ENCODE measurements around the gene ITPR2.

The ITPR2 gene

DNA sequence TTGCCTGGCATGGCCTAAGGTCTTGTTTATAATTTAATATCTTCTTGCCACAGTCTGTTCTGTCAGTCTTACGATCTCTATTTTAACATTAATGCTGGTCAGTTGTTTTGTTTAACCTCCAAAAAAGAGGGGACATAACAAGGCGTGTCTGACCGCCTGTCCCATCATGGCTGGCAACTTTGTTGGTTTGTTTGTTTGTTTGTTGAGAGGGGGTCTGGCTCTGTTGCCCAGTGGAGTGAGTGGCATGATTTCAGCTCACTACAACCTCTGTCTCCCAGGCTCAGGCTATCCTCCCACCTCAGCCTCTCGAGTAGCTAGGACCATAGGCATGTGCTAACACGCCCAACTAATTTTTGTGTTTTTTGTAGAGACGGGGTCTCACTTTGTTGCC is 36.1 kb upstream of the ITPR2 start:
- no peak overlapping the region for H2AFZ ChIP-seq (ENCODE audit: insufficient read depth, low read length, poor library complexity)
- H3K79me2 ChIP-seq (ENCODE audit: control insufficient read depth, insufficient read depth, low read length, poor library complexity): no peaks in the 10 kb centered on the region
- no peak overlapping the region for H3K18ac ChIP-seq (ENCODE audit: low read length)
- H3K79me1 ChIP-seq (ENCODE audit: low read length): no peaks in the 10 kb centered on the region
- H3K9me3 ChIP-seq (ENCODE audit: insufficient read depth, low read depth, low read length): no peaks in the 10 kb centered on the region
- no peak overlapping the region for H4K91ac ChIP-seq (ENCODE audit: low read depth, low read length)
- no peak overlapping the region for H3K4ac ChIP-seq (ENCODE audit: low read depth, low read length)
- no peak overlapping the region for H2BK12ac ChIP-seq (ENCODE audit: low read length)
- no peak overlapping the region for H2AK5ac ChIP-seq (ENCODE audit: low read length)
- H2BK5ac ChIP-seq (ENCODE audit: low read depth, low read length, poor library complexity): no peak overlapping the region
- H4K8ac ChIP-seq (ENCODE audit: low read depth, low read length): no peak overlapping the region
- no peaks in the 10 kb centered on the region for H3K36me3 ChIP-seq (ENCODE audit: control insufficient read depth in 1 of 2, insufficient read depth in 2 of 2, low read length in 2 of 2)
- no peak overlapping the region for H2BK120ac ChIP-seq (ENCODE audit: insufficient read depth, low read length, poor library complexity)
- H3K27ac ChIP-seq (ENCODE audit: low read depth, low read length): no peak overlapping the region
- WGBS (ENCODE audit: extremely low coverage, insufficient coverage, insufficient read length): no CpG with 5 or more reads among the region's 6 CpGs
- no peak overlapping the region for H4K12ac ChIP-seq (ENCODE audit: low read depth, low read length)
- H3K27me3 ChIP-seq (ENCODE audit: insufficient read depth, low read length): no peaks in the 10 kb centered on the region
- no peak overlapping the region for H3K9ac ChIP-seq (ENCODE audit: low read length)
- no peak overlapping the region for H3K4me2 ChIP-seq (ENCODE audit: low read length)
- peaks cover 5 to 7% of the 10 kb centered on the region in 2 experiments for H3K4me1 ChIP-seq (ENCODE audit: control insufficient read depth in 1 of 2, insufficient read depth in 2 of 2, low read length in 2 of 2)
- no peak overlapping the region for H3K14ac ChIP-seq (ENCODE audit: low read length)
- H3K4me3 ChIP-seq (ENCODE audit: low read depth, low read length): no peak overlapping the region
- H3K23ac ChIP-seq (ENCODE audit: low read length): no peak overlapping the region
- DNase-seq: no peak

GRCh38 chr12:26868447-26869103 is 35.6 kb upstream of the ITPR2 start:
- WGBS (ENCODE audit: extremely low coverage, insufficient coverage, insufficient read length): no CpG with 5 or more reads among the region's 3 CpGs
- Histone ChIP-seq H3K27ac (ENCODE audit: low read depth, low read length) (no peak overlapping the region), H3K18ac (ENCODE audit: low read length) (no peak overlapping the region), H3K4ac (ENCODE audit: low read depth, low read length) (no peak overlapping the region), H3K14ac (ENCODE audit: low read length) (no peak overlapping the region), H3K9ac (ENCODE audit: low read length) (no peak overlapping the region), H2BK5ac (ENCODE audit: low read depth, low read length, poor library complexity) (no peak overlapping the region), H2BK120ac (ENCODE audit: insufficient read depth, low read length, poor library complexity) (no peak overlapping the region), H3K27me3 (ENCODE audit: insufficient read depth, low read length) (no peaks in the 10 kb centered on the region), H2AFZ (ENCODE audit: insufficient read depth, low read length, poor library complexity) (no peak overlapping the region), H4K12ac (ENCODE audit: low read depth, low read length) (no peak overlapping the region), H3K79me1 (ENCODE audit: low read length) (no peaks in the 10 kb centered on the region), H3K23ac (ENCODE audit: low read length) (no peak overlapping the region), H3K79me2 (ENCODE audit: control insufficient read depth, insufficient read depth, low read length, poor library complexity) (no peaks in the 10 kb centered on the region), H3K4me2 (ENCODE audit: low read length) (no peak overlapping the region), H3K36me3 (ENCODE audit: control insufficient read depth in 1 of 2, insufficient read depth in 2 of 2, low read length in 2 of 2) (no peaks in the 10 kb centered on the region), H4K8ac (ENCODE audit: low read depth, low read length) (no peak overlapping the region), H2BK12ac (ENCODE audit: low read length) (no peak overlapping the region), H3K4me1 (ENCODE audit: control insufficient read depth in 1 of 2, insufficient read depth in 2 of 2, low read length in 2 of 2) (peaks cover 5 to 7% of the 10 kb centered on the region in 2 experiments), H3K9me3 (ENCODE audit: insufficient read depth, low read depth, low read length) (no peaks in the 10 kb centered on the region), H2AK5ac (ENCODE audit: low read length) (no peak overlapping the region), H3K4me3 (ENCODE audit: low read depth, low read length) (no peak overlapping the region), H4K91ac (ENCODE audit: low read depth, low read length) (no peak overlapping the region)
- DNase-seq: no peak

- no peaks in the 10 kb centered on the region for H3K36me3 ChIP-seq (ENCODE audit: control insufficient read depth in 1 of 2, insufficient read depth in 2 of 2, low read length in 2 of 2)
- H4K8ac ChIP-seq (ENCODE audit: low read depth, low read length): no peak overlapping the region
These were observed 34.1 kb upstream of the ITPR2 start for GRCh38 chr12:26867080-26867479.

DNA sequence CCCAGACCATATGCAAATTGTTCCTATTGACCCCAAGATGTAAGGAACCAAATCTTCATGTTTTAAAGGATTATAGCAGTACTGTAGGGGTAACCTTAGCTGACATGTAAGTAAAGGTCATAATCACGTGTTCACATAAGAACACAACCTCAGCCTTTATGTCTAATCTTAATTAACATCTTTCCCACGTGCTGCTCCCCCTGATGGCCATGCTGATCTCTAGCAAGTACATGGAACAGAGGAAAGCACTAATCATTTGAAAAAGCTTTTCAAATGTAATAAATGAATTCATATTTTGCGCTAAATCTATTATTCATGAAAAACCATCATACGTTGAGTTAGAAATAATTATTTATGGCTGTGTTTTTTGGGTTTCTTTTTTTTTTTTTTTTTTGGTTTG is 30.5 kb upstream of the ITPR2 start:
- no peak for DNase-seq
- no CpG with 5 or more reads among the region's 4 CpGs for WGBS (ENCODE audit: extremely low coverage, insufficient coverage, insufficient read length)
- Histone ChIP-seq H2BK120ac (ENCODE audit: insufficient read depth, low read length, poor library complexity) (no peak overlapping the region), H4K91ac (ENCODE audit: low read depth, low read length) (no peak overlapping the region), H3K36me3 (ENCODE audit: control insufficient read depth in 1 of 2, insufficient read depth in 2 of 2, low read length in 2 of 2) (no peaks in the 10 kb centered on the region), H3K9ac (ENCODE audit: low read length) (no peak overlapping the region), H3K27me3 (ENCODE audit: insufficient read depth, low read length) (no peaks in the 10 kb centered on the region), H3K4me3 (ENCODE audit: low read depth, low read length) (no peak overlapping the region), H3K23ac (ENCODE audit: low read length) (no peak overlapping the region), H2BK12ac (ENCODE audit: low read length) (no peak overlapping the region), H3K79me2 (ENCODE audit: control insufficient read depth, insufficient read depth, low read length, poor library complexity) (no peaks in the 10 kb centered on the region), H4K8ac (ENCODE audit: low read depth, low read length) (no peak overlapping the region), H2BK5ac (ENCODE audit: low read depth, low read length, poor library complexity) (no peak overlapping the region), H4K12ac (ENCODE audit: low read depth, low read length) (no peak overlapping the region), H3K9me3 (ENCODE audit: insufficient read depth, low read depth, low read length) (no peaks in the 10 kb centered on the region), H2AK5ac (ENCODE audit: low read length) (no peak overlapping the region), H3K27ac (ENCODE audit: low read depth, low read length) (no peak overlapping the region), H2AFZ (ENCODE audit: insufficient read depth, low read length, poor library complexity) (no peak overlapping the region), H3K18ac (ENCODE audit: low read length) (no peak overlapping the region), H3K4me1 (ENCODE audit: control insufficient read depth in 1 of 2, insufficient read depth in 2 of 2, low read length in 2 of 2) (no peaks in the 10 kb centered on the region), H3K14ac (ENCODE audit: low read length) (no peak overlapping the region), H3K4ac (ENCODE audit: low read depth, low read length) (no peak overlapping the region), H3K4me2 (ENCODE audit: low read length) (no peak overlapping the region), H3K79me1 (ENCODE audit: low read length) (no peaks in the 10 kb centered on the region)

More at GRCh38 chr12:26867080-26867479, 34.1 kb upstream of the ITPR2 start:
- Histone ChIP-seq H3K14ac (ENCODE audit: low read length) (no peak overlapping the region), H3K23ac (ENCODE audit: low read length) (no peak overlapping the region), H3K79me1 (ENCODE audit: low read length) (no peaks in the 10 kb centered on the region), H3K79me2 (ENCODE audit: control insufficient read depth, insufficient read depth, low read length, poor library complexity) (no peaks in the 10 kb centered on the region), H3K4me1 (ENCODE audit: control insufficient read depth in 1 of 2, insufficient read depth in 2 of 2, low read length in 2 of 2) (peaks cover 5 to 7% of the 10 kb centered on the region in 2 experiments), H3K9me3 (ENCODE audit: insufficient read depth, low read depth, low read length) (no peaks in the 10 kb centered on the region), H4K91ac (ENCODE audit: low read depth, low read length) (no peak overlapping the region), H3K4ac (ENCODE audit: low read depth, low read length) (no peak overlapping the region), H3K27ac (ENCODE audit: low read depth, low read length) (no peak overlapping the region), H3K9ac (ENCODE audit: low read length) (no peak overlapping the region), H3K18ac (ENCODE audit: low read length) (no peak overlapping the region), H2BK12ac (ENCODE audit: low read length) (no peak overlapping the region), H3K4me2 (ENCODE audit: low read length) (no peak overlapping the region), H3K4me3 (ENCODE audit: low read depth, low read length) (no peak overlapping the region), H2BK5ac (ENCODE audit: low read depth, low read length, poor library complexity) (no peak overlapping the region), H2AK5ac (ENCODE audit: low read length) (no peak overlapping the region), H3K27me3 (ENCODE audit: insufficient read depth, low read length) (no peaks in the 10 kb centered on the region), H4K12ac (ENCODE audit: low read depth, low read length) (no peak overlapping the region), H2BK120ac (ENCODE audit: insufficient read depth, low read length, poor library complexity) (no peak overlapping the region), H2AFZ (ENCODE audit: insufficient read depth, low read length, poor library complexity) (no peak overlapping the region)
- no peak for DNase-seq
- no CpG with 5 or more reads among the region's 2 CpGs for WGBS (ENCODE audit: extremely low coverage, insufficient coverage, insufficient read length)

Data from trophoblast cell (in vitro differentiated cells and primary cell).